GM19328 (cell line): Measurements from ENCODE around the gene DOC2A.
"Not testable (repeated sequence)": the region's sequence is repeated elsewhere in the genome, so short reads cannot be mapped to it uniquely, and the experiment has no call there.

Source experiments
- ATAC-seq: cut with Tn5 transposase; IDR thresholded peaks from one replicate; pipeline ENCODE4 v1.9.1; 2021; ENCODE audit warnings: mild to moderate bottlenecking, moderate library complexity; ENCODE audit not compliant: unreplicated experiment

The DOC2A gene

DNA sequence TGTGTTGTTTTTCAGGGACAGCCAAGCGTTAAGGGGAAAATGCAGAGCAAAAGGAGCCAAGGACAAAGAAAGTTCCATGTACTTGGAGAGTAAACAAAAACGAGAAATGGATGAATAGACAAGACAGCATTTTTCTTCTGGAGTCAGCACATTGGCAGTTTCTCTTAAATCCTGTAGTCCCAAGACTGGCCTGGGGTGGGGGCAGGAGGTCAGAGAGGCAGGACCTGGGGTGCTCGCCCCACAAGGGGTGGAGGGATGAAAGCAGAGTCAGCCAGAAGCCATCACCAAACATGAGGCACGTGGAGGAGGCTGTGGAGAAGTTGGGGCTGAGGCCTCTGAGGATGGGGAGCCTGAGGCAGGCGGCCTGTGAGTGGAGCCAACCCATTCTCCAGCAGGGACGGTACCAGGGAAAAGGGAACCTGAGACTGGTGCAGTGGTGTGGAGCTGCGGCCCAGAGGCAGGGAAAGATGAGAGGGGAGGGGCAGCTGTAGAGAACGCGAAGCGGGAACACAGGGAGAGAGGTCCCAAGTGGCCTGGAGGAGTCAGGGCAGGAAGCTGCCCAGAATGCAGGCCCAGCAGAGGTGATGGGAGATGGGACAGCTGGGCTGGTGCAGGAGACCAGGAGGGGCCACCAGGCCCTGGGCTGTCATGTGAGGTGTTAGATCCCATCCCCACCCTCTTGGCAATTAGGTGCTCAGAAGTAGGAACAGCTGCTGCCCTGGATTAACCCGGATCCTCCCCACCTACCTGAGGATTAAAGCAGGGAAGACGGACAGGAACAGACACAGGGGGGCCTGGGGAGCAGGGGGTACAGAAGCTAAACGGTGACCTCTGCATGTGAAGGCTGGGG, 17.0 kb upstream of the DOC2A start:
- ATAC-seq: no peak

DNA sequence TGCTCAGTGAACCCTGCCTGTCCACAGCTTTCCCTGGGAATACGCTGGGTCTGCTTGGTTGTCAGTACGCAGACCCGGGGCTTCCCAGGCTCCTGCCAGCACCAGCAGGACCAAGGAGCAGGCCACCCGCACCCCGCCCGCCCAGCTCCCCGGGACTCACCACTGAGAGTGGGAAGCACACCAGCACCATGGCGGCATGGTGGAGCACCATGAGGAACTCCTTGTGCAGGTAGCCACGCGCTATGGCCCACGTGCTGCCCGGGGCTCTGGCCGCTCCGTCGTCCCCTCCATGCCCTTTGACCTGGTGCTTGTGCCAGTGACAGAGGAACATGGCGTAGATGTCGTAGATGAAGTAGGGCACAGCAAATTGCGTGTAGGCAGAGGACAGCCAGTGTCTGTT, 15.6 kb upstream of the DOC2A start:
- ATAC-seq: no peak

DNA sequence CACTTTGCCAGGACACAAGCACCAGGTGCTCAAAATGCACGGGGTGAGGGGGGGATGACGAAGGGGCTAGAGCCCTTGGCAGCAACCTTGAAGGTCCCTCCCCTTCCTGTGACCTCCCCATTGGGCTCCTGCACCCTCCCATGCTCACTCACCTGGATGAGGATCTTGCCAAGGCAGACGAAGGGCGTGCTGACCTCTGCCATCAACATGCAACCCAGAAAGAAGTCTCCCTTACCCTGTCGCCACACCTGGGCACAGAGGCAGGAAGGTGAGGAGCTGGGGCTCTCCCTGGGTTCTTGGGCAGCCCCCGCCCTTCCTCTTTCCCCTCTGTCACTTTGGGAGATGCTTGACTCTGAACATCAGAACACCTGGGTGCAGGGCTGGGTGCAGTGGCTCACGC, 14.7 kb upstream of the DOC2A start:
- ATAC-seq: no peak

DNA sequence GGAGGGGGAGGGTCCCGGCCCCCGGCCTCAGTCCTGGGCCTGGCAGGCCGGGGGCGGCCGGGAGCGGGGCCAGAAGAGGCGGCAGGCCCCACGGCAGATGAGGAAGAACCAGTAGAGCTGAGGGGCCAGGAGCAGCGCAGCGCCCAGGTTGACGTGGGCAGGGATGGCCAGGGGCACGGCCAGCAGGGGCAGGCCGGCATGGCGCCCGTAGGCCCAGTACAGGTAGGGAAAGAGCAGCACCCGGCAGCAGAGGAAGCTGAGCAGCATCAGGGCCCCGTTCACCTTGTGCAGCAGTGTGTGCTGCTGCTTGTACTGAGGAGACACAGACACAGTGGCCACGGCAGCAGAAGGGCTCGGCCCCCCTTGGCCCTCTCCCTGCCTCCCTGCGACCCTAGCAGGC, 14.3 kb upstream of the DOC2A start:
- no peak for ATAC-seq

DNA sequence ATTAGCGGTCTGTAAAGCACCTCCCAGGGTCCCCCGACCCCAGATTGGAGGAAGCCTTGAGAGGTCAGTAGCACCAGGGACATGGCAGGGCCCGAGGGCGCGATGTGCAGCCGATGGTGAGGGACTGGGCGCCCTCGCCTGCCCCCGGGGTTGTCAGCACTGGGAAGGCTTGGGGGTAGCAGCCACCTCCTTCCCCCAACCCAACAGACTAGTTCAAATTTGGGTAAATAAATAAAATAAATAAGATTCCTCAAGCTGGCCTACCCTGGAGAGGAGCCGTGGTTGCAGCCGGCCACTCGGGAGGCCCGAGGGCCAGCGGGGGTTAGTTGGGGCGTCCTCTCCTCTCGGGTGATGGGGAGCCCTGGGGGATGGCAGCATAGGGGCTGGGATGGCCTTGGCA, 13.6 kb upstream of the DOC2A start:
- ATAC-seq: no peak

DNA sequence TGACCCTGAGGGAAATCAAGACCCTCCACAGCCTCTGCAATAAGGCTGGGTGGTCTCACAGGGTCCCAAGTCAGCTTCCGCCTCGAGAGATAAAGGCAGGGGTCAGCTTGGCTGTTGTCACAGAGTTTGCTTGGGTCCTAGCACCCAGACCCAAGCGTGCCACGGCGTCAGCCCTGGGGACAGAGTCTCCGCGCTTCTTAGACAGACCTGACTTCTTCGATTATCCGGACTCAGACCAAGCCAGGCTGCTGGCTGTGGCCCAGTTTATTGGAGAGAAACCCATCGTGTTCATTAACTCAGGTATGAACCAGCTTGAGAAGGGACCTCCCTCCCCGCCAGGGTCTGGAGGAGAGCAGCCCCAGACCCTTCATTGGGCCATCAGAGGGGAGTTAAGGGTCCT, 12.8 kb upstream of the DOC2A start:
- no peak for ATAC-seq

DNA sequence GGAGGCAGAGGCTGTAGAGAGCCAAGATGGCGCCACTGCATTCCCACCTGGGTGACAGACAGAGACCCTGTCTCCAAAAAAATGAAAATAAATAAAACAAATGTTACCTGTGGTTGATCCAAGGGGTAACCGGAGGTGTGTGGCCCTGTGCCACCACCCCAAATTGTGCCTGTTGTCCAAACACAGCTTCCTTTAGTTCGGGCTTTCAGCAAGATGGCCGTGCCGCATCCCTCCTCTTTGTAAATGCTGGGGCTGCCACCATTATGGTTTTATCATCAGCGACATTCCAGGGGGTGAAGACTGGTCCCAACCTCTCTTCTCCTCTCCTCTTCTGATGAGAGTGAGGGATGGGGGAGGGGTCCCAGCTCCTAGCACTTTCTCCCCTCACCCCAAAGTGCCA, 12.1 kb upstream of the DOC2A start, which contains the start of gene C16orf92:
C16orf92 (plus strand) TSS at position 312 of the 400 bp plus-strand sequence. CDS start 143 bp downstream, outside the sequence.
- ATAC-seq: no peak

DNA sequence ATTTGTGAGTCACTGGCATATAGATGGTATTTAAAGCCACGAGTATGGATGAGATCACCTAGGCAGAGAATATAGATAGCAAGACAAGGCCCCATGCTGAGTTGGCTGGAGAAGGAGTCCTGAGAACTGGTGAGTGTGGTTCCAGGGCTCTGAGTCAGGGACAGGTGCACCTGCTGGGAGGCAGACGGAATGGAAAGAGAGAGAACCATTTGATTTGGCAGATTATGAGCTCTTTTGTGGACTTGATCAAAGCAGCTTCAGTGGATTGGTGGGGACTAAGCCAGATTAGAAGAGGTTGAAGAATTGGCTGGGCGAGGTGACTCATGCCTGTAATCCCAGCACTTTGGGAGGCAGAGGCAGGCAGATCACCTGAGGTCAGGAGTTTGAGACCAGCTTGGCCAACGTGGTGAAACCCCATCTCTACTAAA, 7.9 kb upstream of the DOC2A start:
- no peak for ATAC-seq

DNA sequence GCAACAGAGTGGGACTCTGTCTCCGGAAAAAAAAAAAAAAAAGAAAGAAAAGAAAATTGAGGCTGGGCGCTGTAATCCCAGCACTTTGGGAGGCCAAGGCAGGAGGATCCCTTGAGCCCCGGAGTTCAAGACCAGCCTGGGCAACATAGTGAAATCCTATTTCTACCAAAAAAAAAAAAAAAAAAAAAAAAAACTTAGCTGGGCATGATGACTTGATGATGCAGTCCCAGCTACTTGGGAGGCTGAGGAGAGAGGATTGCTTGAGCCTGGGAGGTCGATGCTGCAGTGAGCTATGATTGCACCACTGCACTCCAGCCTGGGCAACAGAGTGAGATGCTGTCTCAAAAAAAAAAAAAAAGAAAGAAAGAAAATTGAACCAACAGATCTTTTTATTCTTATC, 7.1 kb upstream of the DOC2A start:
- ATAC-seq: not testable (repeated sequence)

DNA sequence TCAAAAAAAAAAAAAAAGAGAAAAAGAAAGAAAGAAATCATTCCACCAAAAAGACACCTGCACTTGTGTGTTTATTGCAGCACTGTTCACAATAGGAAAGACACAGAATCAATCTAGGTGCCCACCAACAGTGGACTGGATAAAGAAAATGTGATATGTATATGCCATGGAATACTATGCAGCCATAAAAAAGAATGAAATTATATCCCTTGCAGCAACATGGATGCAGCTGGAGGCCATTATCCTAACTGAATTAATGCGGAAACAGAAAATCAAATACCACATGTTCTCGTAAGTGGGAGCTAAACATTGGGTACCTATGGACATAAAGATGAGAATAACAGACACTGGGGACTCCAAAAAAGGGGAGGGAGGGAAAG, 6.4 kb upstream of the DOC2A start:
- ATAC-seq: no peak

DNA sequence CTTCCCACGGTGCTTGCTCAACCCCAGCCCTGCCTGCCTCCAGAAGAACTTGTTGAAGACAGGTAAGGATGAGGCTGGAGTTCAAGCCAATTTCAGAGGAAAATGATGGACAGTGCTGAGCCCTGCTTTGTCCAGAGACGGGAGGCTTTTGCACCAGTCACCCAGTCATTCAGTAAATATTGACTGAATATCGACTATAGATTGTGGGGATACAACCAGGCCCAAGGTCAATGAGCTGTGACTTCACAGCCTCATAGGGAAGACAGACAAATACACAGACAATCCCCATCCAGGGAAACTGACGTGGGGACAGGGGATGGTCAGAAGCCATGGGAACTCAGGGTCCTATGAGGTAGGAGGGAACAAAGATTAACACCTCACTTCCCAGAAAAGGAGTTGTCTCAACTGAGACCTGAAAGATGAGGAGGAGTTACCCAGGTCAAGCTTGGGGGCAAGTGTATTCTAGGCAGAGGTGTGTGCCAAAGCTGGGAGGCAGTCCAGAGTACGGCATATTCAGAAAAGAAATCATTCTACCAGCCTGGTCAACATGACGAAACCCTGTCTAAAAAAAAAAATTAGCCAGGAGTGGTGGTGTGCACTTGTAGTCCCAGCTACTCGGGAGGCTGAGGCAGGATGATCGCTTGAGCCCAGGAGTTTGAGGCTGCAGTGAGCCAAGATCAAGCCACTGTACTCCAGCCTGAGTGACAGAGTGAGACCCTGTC, 5.9 kb upstream of the DOC2A start:
- ATAC-seq: no peak

DNA sequence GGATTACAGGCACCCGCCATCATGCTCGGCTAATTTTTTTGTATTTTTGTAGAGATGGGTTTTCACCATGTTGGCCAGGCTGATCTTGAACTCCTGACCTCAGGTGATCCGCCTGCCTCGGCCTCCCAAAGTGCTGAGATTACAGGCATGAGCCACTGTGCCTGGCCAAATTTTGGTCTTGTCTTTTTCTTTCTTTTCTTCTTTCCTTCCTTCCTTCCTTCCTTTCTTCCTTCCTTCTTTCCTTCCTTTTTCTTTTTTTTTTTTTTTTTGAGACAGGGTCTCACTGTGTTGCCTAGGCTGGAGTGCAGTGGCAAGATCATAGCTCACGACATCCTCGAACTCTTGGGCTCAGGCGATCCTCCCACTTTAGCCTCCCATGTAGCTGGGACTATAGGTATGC, 4.6 kb upstream of the DOC2A start:
- ATAC-seq: not testable (repeated sequence)

DNA sequence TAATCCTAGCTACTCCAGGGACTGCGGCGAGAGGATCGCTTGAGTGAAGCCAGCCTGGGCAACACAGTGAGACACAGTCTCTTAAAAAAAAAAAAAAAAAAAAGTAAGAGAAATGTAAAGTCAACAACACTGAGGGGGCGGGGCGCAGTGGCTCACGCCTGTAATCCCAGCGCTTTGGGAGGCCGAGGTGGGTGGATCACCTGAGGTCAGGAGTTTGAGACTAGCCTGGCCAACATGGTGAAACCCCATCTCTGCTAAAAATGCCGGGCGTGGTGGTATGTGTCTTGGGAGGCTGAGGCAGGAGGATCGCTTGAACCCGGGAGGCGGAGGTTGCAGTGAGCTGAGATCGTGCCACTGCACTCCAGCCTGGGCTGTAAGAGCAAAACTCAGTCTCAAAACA, 1.8 kb upstream of the DOC2A start:
- not testable (repeated sequence) for ATAC-seq

DNA sequence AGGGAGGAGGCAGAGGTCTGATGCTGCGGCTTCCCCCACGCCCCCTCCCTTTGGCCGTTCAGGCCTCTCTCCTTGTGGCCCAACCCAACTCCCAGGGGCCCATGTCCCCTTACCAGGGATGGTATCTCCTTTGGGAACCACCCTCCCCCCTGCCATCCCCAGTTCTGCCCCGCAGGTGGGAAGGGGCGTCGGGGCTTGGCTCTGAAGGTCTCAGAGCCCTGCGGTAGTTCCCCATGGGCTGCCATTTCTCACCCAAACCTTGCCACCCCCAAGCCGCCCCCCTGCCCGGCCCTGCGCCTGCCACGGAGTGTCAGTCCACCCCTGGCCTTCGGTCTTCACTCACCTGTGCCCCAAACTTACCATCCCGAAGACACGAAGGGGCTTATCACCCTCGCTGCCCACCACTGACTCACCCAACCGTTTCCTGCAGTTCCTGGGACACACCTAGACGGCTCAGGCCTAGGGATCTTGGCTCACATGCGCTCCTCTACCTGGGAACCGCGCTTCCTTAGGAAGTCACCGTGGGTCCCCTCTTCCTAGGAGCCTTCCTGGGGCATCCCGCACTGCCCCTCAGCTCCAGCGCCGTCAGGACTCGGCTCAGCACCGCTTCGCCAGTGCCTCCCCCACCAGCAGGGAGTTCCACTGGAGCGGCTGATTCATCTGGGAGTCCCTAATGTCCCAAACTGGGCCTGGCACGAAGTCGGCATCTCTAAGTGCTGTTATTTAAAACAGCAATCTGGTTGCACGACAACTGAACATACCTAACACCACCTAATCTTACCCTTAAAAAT, 1.1 kb upstream of the DOC2A start:
- ATAC-seq: no peak

DNA sequence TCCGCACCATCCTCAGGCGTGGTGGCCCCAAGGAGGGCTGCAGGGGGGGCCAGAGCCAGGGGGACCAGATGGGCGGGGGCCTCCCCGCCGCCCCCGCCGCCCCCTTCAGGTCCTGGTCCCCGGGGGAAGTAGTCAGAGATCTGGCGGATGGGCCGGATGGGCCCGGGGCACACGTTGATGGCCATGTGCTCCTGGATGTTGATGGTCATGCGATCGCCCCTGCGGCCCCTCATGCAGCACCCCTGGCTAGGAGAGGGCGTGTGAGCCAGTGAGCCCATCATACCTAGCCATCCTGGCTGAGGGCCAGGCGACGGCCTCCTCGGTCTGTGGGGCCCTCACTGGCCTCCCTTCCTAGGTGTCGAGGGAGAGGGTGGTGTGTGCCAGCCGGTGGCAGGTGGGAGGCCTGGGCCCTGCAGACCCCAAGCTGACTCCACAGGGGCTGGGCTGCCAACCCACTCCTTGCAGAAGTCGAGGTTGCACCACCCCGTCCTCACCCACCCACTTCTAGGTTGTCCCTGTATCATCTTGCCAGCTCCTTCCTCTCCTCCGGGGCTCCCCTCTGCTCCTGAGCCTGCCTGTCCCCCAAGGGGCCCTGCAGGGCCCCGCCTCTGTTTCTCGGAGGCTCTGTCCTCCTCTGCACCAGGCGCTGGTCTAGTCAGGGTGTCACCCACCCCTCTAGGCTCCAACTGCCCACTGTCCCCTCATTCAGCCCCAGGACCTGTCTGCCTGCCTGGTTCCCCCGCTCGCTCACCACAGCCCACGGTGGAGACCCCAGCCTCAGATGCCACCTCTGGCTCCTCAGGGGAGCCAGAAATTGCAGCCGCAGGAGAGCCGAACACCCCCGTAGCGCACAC, 610 bp downstream of the DOC2A start:
- ATAC-seq: no peak

DNA sequence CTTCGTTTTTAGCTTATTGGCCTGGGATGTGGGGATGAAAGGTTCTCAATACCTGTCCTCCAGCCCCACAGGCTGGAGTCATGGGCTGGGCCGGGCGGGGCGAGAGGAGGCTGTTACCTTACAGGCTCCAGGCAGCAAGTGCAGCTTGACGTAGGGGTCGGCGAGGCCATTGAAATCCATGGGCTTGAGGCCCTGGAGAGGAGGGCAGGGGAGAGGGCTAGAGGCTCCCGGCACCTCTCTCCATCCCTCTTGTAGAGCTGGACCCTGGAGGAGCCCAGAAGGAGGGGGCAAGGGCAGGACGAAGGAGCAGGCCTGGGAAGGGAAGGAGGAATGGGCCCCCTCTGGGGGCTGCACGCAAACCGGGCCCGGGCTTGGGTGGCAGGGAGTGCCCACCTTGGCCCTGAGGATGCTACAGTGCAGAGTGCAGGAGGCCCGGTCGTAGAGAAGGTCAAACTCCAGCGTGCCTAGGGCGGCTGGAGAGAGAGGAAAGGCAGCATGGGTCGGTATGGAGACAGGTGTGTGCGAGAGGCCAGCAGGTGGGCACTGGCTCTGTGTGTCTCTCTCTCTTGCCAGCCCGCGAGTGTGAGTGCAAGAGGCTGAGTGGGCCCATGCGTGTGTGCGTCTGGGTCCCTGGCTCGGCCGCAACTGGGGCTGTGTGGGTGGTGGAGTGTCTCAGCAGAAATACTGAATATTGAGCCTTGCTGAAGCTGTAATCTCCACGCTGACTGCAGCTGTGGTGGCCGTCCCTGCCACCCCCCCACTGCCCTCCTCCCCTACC, 1.6 kb downstream of the DOC2A start:
- no peak for ATAC-seq

DNA sequence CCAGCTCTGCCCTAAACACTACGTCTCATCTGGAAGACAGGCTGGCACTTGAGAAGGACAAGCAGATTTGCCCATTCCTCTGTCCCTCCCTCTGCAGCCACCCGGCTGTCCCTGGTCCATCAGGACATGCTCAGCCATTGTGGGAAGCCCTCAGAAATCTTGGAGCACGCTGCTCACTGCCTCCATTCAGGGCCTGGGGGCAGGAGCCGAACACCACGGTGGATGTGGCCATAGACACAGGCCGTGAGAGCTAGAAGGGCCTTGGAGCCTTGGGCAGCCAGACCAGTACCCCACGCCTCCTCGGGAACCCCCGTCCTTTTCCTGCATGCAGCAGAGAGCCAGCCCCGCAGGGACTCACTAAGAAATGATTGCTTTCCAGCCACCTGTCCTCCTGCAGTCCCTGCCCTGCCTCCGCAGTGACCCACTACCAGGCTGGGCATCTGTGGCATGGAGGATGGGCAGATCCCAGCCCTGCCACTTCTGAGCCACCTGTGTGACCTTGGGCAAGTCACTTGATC, 3.4 kb downstream of the DOC2A start:
- no peak for ATAC-seq

DNA sequence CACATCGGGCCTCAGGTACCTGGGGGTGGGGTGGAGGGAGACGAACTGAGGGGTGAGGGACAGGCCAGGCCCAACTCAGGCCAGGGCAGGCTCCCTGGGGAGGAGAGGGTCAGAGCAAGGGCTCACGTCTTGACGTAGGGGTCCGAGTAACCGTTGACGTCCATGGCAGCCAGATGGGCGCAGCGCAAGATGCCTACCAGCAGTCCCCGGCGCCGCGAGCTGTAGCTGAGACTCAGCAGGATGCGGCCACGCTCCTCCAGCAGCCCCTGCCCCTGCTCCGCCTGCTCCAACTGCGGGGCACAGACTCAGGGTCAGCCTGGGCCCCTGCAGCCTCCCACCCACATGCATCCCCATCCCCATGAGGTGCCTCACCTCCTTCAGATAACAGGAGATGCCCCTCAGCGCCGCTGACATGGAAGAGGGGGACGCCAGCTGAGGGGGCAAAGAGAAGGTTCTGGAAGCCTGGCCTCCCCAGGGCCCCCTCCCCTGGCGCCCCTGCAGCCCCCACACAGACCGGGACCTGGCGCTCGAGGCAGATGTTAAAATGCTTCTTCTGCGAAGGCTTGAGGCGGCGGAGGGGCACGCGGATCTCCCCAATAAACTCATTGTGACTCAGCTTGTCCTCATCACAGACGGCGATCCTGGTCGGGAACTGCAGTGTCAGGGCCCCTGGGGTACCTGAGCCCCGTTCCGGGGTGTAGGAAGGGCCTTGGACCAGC, 4.0 kb downstream of the DOC2A start:
- no peak for ATAC-seq

DNA sequence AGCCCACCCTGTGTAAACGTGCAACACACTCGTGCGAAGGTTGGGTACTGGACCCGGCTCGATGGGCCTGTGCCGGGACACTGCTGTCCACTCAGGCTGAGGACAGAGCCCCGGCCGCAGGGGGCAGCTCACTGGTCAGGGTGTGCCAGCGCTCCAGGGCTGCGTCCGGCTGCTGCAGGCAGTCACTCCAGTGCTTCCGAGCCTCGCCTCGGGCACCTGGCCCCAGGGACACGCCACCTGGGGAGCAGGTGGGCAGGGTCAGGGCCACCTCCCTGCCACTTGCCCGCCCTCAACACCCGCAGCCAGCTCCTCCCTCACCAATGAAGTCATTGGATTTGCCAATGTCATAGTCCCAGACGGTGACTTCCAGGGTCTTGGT, 4.7 kb downstream of the DOC2A start:
- no peak for ATAC-seq
